DOHH2 (cell line): ENCODE results near the gene PTPN14.

Experiments used
- H3F3A ChIP-seq: fragments of 200-600 bp; sonication (generic), shearing (Covaris generic); 2 replicates; pipeline ENCODE4 v1.6.0; 2016; ENCODE audit warnings: antibody characterized with exemption, mild to moderate bottlenecking; ENCODE audit not compliant: control insufficient read depth, insufficient read depth
- H3K27ac ChIP-seq: fragments of 200-600 bp; sonication (generic); 2 replicates; pipeline ENCODE4 v1.5.1; 2014; ENCODE audit warnings: low read depth, mild to moderate bottlenecking, low read length, moderate library complexity
- H3K27me3 ChIP-seq: fragments of 200-600 bp; sonication (generic); 2 replicates; pipeline ENCODE4 v1.6.1; 2014; ENCODE audit warnings: mild to moderate bottlenecking, low read length, mixed read lengths; ENCODE audit not compliant: control insufficient read depth
- H3K36me3 ChIP-seq: fragments of 200-600 bp; sonication (generic); 2 replicates; pipeline ENCODE4 v1.6.1; 2014; ENCODE audit warnings: mild to moderate bottlenecking, low read length, moderate library complexity, mixed read lengths; ENCODE audit not compliant: control insufficient read depth
- H3K4me1 ChIP-seq: fragments of 200-600 bp; sonication (generic); 2 replicates; pipeline ENCODE4 v1.6.1; 2014; ENCODE audit warnings: mild to moderate bottlenecking, low read length, mixed read lengths; ENCODE audit not compliant: control insufficient read depth
- H3K4me2 ChIP-seq: fragments of 200-600 bp; sonication (generic); 2 replicates; pipeline ENCODE4 v1.6.0; 2014; ENCODE audit warnings: mild to moderate bottlenecking, low read length, moderate library complexity
- H3K4me3 ChIP-seq: fragments of 200-600 bp; sonication (generic); 2 replicates; pipeline ENCODE4 v1.5.1; 2014; ENCODE audit warnings: mild to moderate bottlenecking, low read length, mixed read lengths
- H3K79me2 ChIP-seq: fragments of 200-600 bp; sonication (generic); 2 replicates; pipeline ENCODE4 v1.6.1; 2014; ENCODE audit warnings: mild to moderate bottlenecking, low read length, mixed read lengths; ENCODE audit not compliant: control insufficient read depth
- H3K9me2 ChIP-seq: fragments of 200-600 bp; sonication (generic); replicated peaks from 2 replicates; pipeline ENCODE4 v1.6.1; 2014; ENCODE audit warnings: mild to moderate bottlenecking, low read length, mixed read lengths; ENCODE audit not compliant: control insufficient read depth
- H3K9me3 ChIP-seq: fragments of 200-600 bp; sonication (generic); 2 replicates; pipeline ENCODE4 v1.6.1; 2014; ENCODE audit warnings: antibody characterized with exemption, low read length, mixed read lengths; ENCODE audit not compliant: control insufficient read depth, insufficient read depth
- H4K20me1 ChIP-seq: fragments of 200-600 bp; sonication (generic); 2 replicates; pipeline ENCODE4 v1.6.0; 2014; ENCODE audit warnings: low read depth, mild to moderate bottlenecking, antibody characterized with exemption, low read length, moderate library complexity; ENCODE audit not compliant: control insufficient read depth, insufficient read depth
- EZH2phosphoT487 ChIP-seq: fragments of 200-600 bp; sonication (generic); IDR thresholded peaks from 2 replicates; pipeline ENCODE4 v1.6.1; 2017; ENCODE audit warnings: borderline replicate concordance, mild to moderate bottlenecking, antibody characterized with exemption, low read length, moderate library complexity, mixed read lengths
- TF ChIP-seq, protein P1 (sequence below): fragments of 200-600 bp; sonication (generic); IDR thresholded peaks from one replicate; pipeline ENCODE4 v1.5.1; 2014; ENCODE audit warnings: antibody characterized with exemption, mild to moderate bottlenecking, low read depth, low read length; ENCODE audit not compliant: poor library complexity, severe bottlenecking

The PTPN14 gene

DNA sequence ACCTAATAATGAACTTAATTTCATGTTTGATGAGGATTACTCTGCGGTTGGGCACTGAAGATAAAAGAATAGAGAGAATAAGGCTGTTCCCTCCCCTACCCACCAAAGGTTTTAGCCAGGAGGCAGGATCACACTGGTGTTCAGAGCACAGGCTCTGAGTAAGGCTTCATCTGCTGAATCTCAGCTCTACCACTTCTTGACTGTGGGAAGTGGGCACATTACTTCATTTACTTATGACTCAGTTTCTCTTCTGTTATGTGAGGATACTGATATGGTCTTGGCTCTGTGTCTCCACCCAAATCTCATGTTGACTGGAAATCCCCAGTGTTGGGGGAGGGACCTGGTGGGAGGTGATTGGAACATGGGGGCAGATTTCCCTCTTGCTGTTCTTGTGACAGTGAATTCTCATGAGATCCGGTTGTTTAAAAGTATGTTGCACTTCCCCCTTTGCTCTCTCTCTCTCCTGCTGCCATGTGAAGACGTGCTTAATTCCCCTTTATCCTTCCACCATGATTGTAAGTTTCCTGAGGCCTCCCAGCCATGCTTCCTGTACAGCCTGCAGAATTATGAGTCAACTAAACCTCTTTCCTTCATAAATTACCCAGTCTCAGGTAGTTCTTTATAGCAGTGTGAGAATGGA, 190.8 kb downstream of the PTPN14 start:
- Histone ChIP-seq H3K9me2 (no peaks in the 10 kb centered on the region), H3F3A (no peaks in the 10 kb centered on the region), H4K20me1 (no peaks in the 10 kb centered on the region), H3K79me2 (no peaks in the 10 kb centered on the region), H3K27ac (no peak overlapping the region), H3K9me3 (no peaks in the 10 kb centered on the region), H3K4me1 (no peaks in the 10 kb centered on the region), H3K4me2 (no peak overlapping the region), H3K27me3 (no peaks in the 10 kb centered on the region; the same call in 1 of the 2 replicates), H3K4me3 (no peak overlapping the region), H3K36me3 (no peaks in the 10 kb centered on the region)
- no peak for TF ChIP-seq EZH2phosphoT487
- TF ChIP-seq, protein P1, sequence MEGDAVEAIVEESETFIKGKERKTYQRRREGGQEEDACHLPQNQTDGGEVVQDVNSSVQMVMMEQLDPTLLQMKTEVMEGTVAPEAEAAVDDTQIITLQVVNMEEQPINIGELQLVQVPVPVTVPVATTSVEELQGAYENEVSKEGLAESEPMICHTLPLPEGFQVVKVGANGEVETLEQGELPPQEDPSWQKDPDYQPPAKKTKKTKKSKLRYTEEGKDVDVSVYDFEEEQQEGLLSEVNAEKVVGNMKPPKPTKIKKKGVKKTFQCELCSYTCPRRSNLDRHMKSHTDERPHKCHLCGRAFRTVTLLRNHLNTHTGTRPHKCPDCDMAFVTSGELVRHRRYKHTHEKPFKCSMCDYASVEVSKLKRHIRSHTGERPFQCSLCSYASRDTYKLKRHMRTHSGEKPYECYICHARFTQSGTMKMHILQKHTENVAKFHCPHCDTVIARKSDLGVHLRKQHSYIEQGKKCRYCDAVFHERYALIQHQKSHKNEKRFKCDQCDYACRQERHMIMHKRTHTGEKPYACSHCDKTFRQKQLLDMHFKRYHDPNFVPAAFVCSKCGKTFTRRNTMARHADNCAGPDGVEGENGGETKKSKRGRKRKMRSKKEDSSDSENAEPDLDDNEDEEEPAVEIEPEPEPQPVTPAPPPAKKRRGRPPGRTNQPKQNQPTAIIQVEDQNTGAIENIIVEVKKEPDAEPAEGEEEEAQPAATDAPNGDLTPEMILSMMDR: no peak

DNA sequence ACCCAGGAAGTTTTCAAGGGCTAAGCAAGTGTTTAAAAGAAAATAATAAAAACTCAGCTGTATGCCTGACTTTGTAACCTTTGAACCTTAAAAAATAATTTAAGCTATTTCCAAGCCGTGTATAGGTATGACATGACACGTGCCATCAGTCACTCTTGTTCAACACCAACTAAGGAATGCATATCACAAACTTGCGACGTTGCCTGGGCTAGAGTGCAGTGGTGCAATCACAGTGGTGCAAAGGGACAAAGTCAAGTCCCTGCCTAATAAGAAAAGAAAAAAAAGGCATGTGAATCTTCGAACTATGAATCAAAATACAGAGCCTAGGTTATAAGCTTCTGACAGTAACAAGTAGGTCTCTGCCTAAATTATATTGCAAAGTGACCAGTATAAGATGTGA, 191.3 kb downstream of the PTPN14 start:
- Histone ChIP-seq H3K79me2 (no peaks in the 10 kb centered on the region), H3K4me1 (no peaks in the 10 kb centered on the region), H3K4me3 (no peak overlapping the region), H4K20me1 (no peaks in the 10 kb centered on the region), H3K27me3 (no peaks in the 10 kb centered on the region; the same call in 1 of the 2 replicates), H3K9me2 (no peaks in the 10 kb centered on the region), H3K4me2 (no peak overlapping the region), H3K9me3 (no peaks in the 10 kb centered on the region), H3K27ac (no peak overlapping the region), H3K36me3 (no peaks in the 10 kb centered on the region), H3F3A (no peaks in the 10 kb centered on the region)
- TF ChIP-seq, protein P1: no peak
- no peak for TF ChIP-seq EZH2phosphoT487

DNA sequence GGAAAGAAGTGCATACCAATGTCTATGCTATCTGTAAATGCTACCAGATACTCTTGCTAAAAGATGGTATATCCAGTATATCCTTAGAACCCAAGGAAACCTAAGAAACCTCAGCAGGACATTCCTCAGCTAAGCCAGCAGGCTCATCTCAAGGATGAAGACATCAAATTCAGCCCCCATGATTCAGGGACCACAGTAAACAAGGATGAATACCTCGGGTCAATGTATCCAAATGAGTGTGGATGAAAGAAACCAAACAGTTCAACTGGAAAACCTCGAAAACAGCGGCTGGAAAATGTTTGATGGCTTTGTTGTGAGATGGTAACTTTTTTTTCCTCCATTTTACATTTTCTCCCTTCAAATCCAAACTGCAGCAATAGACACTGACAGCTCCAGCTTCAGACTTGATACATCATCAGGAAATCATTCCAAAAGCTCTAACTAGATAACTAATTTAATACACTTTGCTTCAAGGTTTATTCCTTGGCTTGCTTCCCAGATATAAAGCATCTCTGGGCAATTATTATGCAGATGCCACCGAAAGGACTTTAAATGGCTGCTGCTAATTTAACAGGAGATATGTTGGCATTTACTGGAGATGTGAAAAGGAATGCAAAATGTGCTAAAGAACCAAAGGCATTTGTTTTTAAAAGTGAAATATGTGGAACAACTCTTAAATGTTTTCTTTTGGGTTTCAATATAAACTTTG, 196.8 kb downstream of the PTPN14 start:
- TF ChIP-seq, protein P1: no peak
- TF ChIP-seq EZH2phosphoT487: no peak
- Histone ChIP-seq H3F3A (no peaks in the 10 kb centered on the region), H3K4me1 (no peaks in the 10 kb centered on the region), H3K4me3 (no peak overlapping the region), H3K79me2 (no peaks in the 10 kb centered on the region), H3K27ac (no peak overlapping the region), H3K9me2 (no peaks in the 10 kb centered on the region), H3K9me3 (no peaks in the 10 kb centered on the region), H3K27me3 (no peaks in the 10 kb centered on the region; the same call in 1 of the 2 replicates), H4K20me1 (no peaks in the 10 kb centered on the region), H3K4me2 (no peak overlapping the region), H3K36me3 (no peaks in the 10 kb centered on the region)
